Myocyte (in vitro differentiated cells): Measurements from ENCODE around the gene SURF4. TPM values are rescaled to one million over a fixed set of nuclear protein-coding genes. Genes with fewer than 3 reads are reported as not detected.
A peak's percentile ranks its signal among the peaks of the same experiment; 100 is the strongest.
"Not testable (repeated sequence)": the region's sequence is repeated elsewhere in the genome, so short reads cannot be mapped to it uniquely, and the experiment has no call there.

ENCODE experiments used
- DNase-seq: peaks from one replicate; pipeline ENCODE4 v3.0.0-alpha.2; 2012; ENCODE audit warnings: low read depth
- total RNA-seq: library from RNA; depleted of rRNA; stranded (reverse); fragments of >200 nt; gene quantifications from 2 replicates; pipeline ENCODE4 v1.2.3, GENCODE V29; 2014

The SURF4 gene
- total RNA-seq, 1 donor from 2014 or later, result 296 TPM

GRCh38 chr9:133335924-133336811, 39.7 kb downstream of the SURF4 start, which contains the start of gene SURF6:
Gene SURF6 (minus strand): TSS chr9:133336188. CDS start chr9:133336132, 56 bp downstream.
- DNase-seq, result peak; percentile 93

- not testable (repeated sequence) for DNase-seq
Observed at GRCh38 chr9:133334888-133335287, 41.0 kb downstream of the SURF4 start.

- no peak for DNase-seq
Observed at GRCh38 chr9:133334161-133334560, 41.7 kb downstream of the SURF4 start.

- no peak for DNase-seq
Observed at GRCh38 chr9:133333566-133333965, 42.3 kb downstream of the SURF4 start.

- DNase-seq, result no peak
Observed at GRCh38 chr9:133333011-133333410, 42.8 kb downstream of the SURF4 start.

- no peak for DNase-seq
Observed at GRCh38 chr9:133332381-133332730, 43.5 kb downstream of the SURF4 start.

- DNase-seq, result no peak
Observed at GRCh38 chr9:133331641-133332380, 44.0 kb downstream of the SURF4 start.

GRCh38 chr9:133331221-133331620, 44.6 kb downstream of the SURF4 start:
- DNase-seq, result no peak

- DNase-seq, result not testable (repeated sequence)
Observed at GRCh38 chr9:133329306-133330156, 46.3 kb downstream of the SURF4 start.

- no peak for DNase-seq
Observed at GRCh38 chr9:133327834-133328484, 47.9 kb downstream of the SURF4 start.

GRCh38 chr9:133327021-133327420, 48.8 kb downstream of the SURF4 start:
- not testable (repeated sequence) for DNase-seq

GRCh38 chr9:133323991-133324703, 51.7 kb downstream of the SURF4 start:
- DNase-seq, result no peak

- DNase-seq, result no peak
Observed at GRCh38 chr9:133323211-133323610, 52.6 kb downstream of the SURF4 start.

- DNase-seq, result no peak
Observed at GRCh38 chr9:133322701-133323100, 53.2 kb downstream of the SURF4 start.

- DNase-seq, result no peak
Observed at GRCh38 chr9:133321411-133321935, 54.4 kb downstream of the SURF4 start.

GRCh38 chr9:133320421-133320881, 55.4 kb downstream of the SURF4 start:
- no peak for DNase-seq

GRCh38 chr9:133317551-133317950, 58.3 kb downstream of the SURF4 start:
- not testable (repeated sequence) for DNase-seq

- DNase-seq, result no peak
Observed at GRCh38 chr9:133315997-133316396, 59.9 kb downstream of the SURF4 start.
